Measurements from ENCODE around the gene MFSD12. TPM values are rescaled to one million over a fixed set of nuclear protein-coding genes. Genes with fewer than 3 reads are reported as not detected.

MFSD12 gene
- polyA plus RNA-seq, 3 donors, result 47.9 to 150 (median 55.5) TPM

- Histone ChIP-seq H3K9ac (ENCODE audit: insufficient read depth, low read length, poor library complexity, severe bottlenecking) (no peak overlapping the region), H3K79me2 (ENCODE audit: insufficient read depth, low read length) (peaks cover 100% of the 10 kb centered on the region), H3K4me2 (replicated peaks; ENCODE audit: extremely low read depth, low read length, poor library complexity, severe bottlenecking) (no peak overlapping the region), H3K36me3 (replicated peaks in 1 of 2; ENCODE audit: control insufficient read depth in 1 of 2, insufficient read depth in 2 of 2, low read length in 2 of 2) (peaks cover 37 to 49% of the 10 kb centered on the region in 2 donors), H3K9me3 (replicated peaks in 1 of 2; ENCODE audit: control insufficient read depth in 1 of 2, insufficient read depth in 1 of 2, low read length in 2 of 2) (no peaks in the 10 kb centered on the region), H3K4me1 (ENCODE audit: control insufficient read depth in 1 of 2, insufficient read depth in 2 of 2, low read length in 2 of 2) (no peaks in the 10 kb centered on the region), H3K4me3 (replicated peaks in 1 of 3; ENCODE audit: low read depth in 2 of 3, low read length in 3 of 3) (no peak overlapping the region), H2AFZ (ENCODE audit: insufficient read depth, low read depth, low read length, poor library complexity, severe bottlenecking) (no peak overlapping the region), H3K27ac (ENCODE audit: low read depth in 1 of 2, low read length in 2 of 2) (no peak overlapping the region), H4K20me1 (ENCODE audit: insufficient read depth, low read length) (peaks cover 100% of the 10 kb centered on the region), H3K27me3 (ENCODE audit: control insufficient read depth in 2 of 2, insufficient read depth in 2 of 2, low read length in 2 of 2) (no peaks in the 10 kb centered on the region)
- Mint-ChIP-seq H3K27me3 (ENCODE audit: low read depth in 3 of 3) (peaks cover 0 to 3% (median 0%) of the 10 kb centered on the region in 3 donors), H3K27ac (peak overlapping the region in 2 of 7 donors; percentile 8 to 61), H3K9me3 (no peaks in the 10 kb centered on the region), H3K36me3 (peaks cover 27 to 55% of the 10 kb centered on the region in 2 donors), H3K4me3 (no peak overlapping the region), H3K4me1 (peaks cover 3% of the 10 kb centered on the region)
- WGBS (ENCODE audit: insufficient coverage), result 92% methylated on average over 12 of the region's 12 CpGs
- DNase-seq, result no peak
- TF ChIP-seq CTCF (IDR thresholded peaks at IDR 0.05), result no peak
- intact Hi-C loops (cut with micrococcal nuclease), result no loop called here
Measured at GRCh38 chr19:3514930-3515329, 42.5 kb downstream of the MFSD12 start.

GRCh38 chr19:3513229-3514140 is 43.9 kb downstream of the MFSD12 start:
- Histone ChIP-seq H3K4me1 (ENCODE audit: control insufficient read depth in 1 of 2, insufficient read depth in 2 of 2, low read length in 2 of 2) (no peaks in the 10 kb centered on the region), H3K4me3 (replicated peaks in 1 of 3; ENCODE audit: low read depth in 2 of 3, low read length in 3 of 3) (no peak overlapping the region), H3K27ac (ENCODE audit: low read depth in 1 of 2, low read length in 2 of 2) (no peak overlapping the region), H3K9me3 (replicated peaks in 1 of 2; ENCODE audit: control insufficient read depth in 1 of 2, insufficient read depth in 1 of 2, low read length in 2 of 2) (no peaks in the 10 kb centered on the region), H3K27me3 (ENCODE audit: control insufficient read depth in 2 of 2, insufficient read depth in 2 of 2, low read length in 2 of 2) (no peaks in the 10 kb centered on the region), H3K79me2 (ENCODE audit: insufficient read depth, low read length) (peaks cover 100% of the 10 kb centered on the region), H3K9ac (ENCODE audit: insufficient read depth, low read length, poor library complexity, severe bottlenecking) (no peak overlapping the region), H3K4me2 (replicated peaks; ENCODE audit: extremely low read depth, low read length, poor library complexity, severe bottlenecking) (no peak overlapping the region), H4K20me1 (ENCODE audit: insufficient read depth, low read length) (peaks cover 100% of the 10 kb centered on the region), H3K36me3 (replicated peaks in 1 of 2; ENCODE audit: control insufficient read depth in 1 of 2, insufficient read depth in 2 of 2, low read length in 2 of 2) (peaks cover 34 to 45% of the 10 kb centered on the region in 2 donors), H2AFZ (ENCODE audit: insufficient read depth, low read depth, low read length, poor library complexity, severe bottlenecking) (no peak overlapping the region)
- 95% methylated on average over 19 of the region's 23 CpGs for WGBS (ENCODE audit: insufficient coverage)
- Mint-ChIP-seq H3K9me3 (no peaks in the 10 kb centered on the region), H3K27me3 (ENCODE audit: low read depth in 3 of 3) (peaks cover 0 to 3% (median 0%) of the 10 kb centered on the region in 3 donors), H3K27ac (peak overlapping the region in 2 of 7 donors; percentile 28 to 55), H3K4me1 (peaks cover 13% of the 10 kb centered on the region), H3K4me3 (no peak overlapping the region), H3K36me3 (peaks cover 31 to 55% of the 10 kb centered on the region in 2 donors)
- TF ChIP-seq CTCF (IDR thresholded peaks at IDR 0.05), result no peak
- DNase-seq, result no peak
- intact Hi-C loops (cut with micrococcal nuclease), result no loop called here
